Type B pancreatic cell (in vitro differentiated cells): Measurements from ENCODE around the gene QSOX1. TPM values are rescaled to one million over a fixed set of nuclear protein-coding genes. Genes with fewer than 3 reads are reported as not detected.

Experiments
- DNase-seq: peaks from one replicate; pipeline ENCODE4 v3.0.0; 2021; ENCODE audit warnings: mixed read lengths; ENCODE audit not compliant: unreplicated experiment; ENCODE audit errors: extremely low spot score
- H3K27ac Mint-ChIP-seq: 2 replicates; pipeline ENCODE4 v1.8.0; 2021; ENCODE audit warnings: mild to moderate bottlenecking, mixed read lengths
- H3K27me3 Mint-ChIP-seq: 2 replicates; pipeline ENCODE4 v1.8.0; 2021; ENCODE audit warnings: mixed read lengths
- H3K36me3 Mint-ChIP-seq: 2 replicates; pipeline ENCODE4 v1.8.0; 2021; ENCODE audit warnings: mixed read lengths
- H3K4me1 Mint-ChIP-seq: one replicate; pipeline ENCODE4 v1.8.0; 2021; ENCODE audit warnings: mixed read lengths; ENCODE audit not compliant: unreplicated experiment
- H3K4me3 Mint-ChIP-seq: 2 replicates; pipeline ENCODE4 v1.8.0; 2021; ENCODE audit warnings: mild to moderate bottlenecking, mixed read lengths
- H3K9me3 Mint-ChIP-seq: 2 replicates; pipeline ENCODE4 v1.8.0; 2021; ENCODE audit warnings: mixed read lengths
- total RNA-seq: library from RNA; stranded (reverse); gene quantifications from 2 replicates; pipeline ENCODE4 v1.2.1, GENCODE V29; 2021; ENCODE audit warnings: low replicate concordance
- TF ChIP-seq, protein P1 (sequence below): fragments of 200-600 bp; sonication (generic); conservative IDR thresholded peaks from 2 replicates; pipeline ENCODE4 v1.5.0; 2021; ENCODE audit warnings: antibody characterized with exemption, mild to moderate bottlenecking

QSOX1 gene
- total RNA-seq, 1 donor from 2014 or later, result 96.0 TPM

DNA sequence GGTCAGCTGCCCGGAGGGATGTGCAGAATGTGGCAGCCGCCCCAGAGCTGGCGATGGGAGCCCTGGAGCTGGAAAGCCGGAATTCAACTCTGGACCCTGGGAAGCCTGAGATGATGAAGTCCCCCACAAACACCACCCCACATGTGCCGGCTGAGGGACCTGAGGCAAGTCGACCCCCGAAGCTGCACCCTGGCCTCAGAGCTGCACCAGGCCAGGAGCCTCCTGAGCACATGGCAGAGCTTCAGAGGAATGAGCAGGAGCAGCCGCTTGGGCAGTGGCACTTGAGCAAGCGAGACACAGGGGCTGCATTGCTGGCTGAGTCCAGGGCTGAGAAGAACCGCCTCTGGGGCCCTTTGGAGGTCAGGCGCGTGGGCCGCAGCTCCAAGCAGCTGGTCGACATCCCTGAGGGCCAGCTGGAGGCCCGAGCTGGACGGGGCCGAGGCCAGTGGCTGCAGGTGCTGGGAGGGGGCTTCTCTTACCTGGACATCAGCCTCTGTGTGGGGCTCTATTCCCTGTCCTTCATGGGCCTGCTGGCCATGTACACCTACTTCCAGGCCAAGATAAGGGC is 41.9 kb downstream of the QSOX1 start:
- H3K9me3 Mint-ChIP-seq, result no peaks in the 10 kb centered on the region
- TF ChIP-seq, protein P1, sequence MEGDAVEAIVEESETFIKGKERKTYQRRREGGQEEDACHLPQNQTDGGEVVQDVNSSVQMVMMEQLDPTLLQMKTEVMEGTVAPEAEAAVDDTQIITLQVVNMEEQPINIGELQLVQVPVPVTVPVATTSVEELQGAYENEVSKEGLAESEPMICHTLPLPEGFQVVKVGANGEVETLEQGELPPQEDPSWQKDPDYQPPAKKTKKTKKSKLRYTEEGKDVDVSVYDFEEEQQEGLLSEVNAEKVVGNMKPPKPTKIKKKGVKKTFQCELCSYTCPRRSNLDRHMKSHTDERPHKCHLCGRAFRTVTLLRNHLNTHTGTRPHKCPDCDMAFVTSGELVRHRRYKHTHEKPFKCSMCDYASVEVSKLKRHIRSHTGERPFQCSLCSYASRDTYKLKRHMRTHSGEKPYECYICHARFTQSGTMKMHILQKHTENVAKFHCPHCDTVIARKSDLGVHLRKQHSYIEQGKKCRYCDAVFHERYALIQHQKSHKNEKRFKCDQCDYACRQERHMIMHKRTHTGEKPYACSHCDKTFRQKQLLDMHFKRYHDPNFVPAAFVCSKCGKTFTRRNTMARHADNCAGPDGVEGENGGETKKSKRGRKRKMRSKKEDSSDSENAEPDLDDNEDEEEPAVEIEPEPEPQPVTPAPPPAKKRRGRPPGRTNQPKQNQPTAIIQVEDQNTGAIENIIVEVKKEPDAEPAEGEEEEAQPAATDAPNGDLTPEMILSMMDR, result no peak
- peaks cover 5% of the 10 kb centered on the region for H3K4me1 Mint-ChIP-seq
- H3K4me3 Mint-ChIP-seq, result no peak overlapping the region
- peaks cover 17% of the 10 kb centered on the region for H3K36me3 Mint-ChIP-seq
- DNase-seq, result no peak
- no peak overlapping the region for H3K27ac Mint-ChIP-seq
- H3K27me3 Mint-ChIP-seq, result no peaks in the 10 kb centered on the region

- no peaks in the 10 kb centered on the region for H3K9me3 Mint-ChIP-seq
- H3K4me3 Mint-ChIP-seq, result no peak overlapping the region
- no peak for DNase-seq
- H3K27ac Mint-ChIP-seq, result no peak overlapping the region
- no peaks in the 10 kb centered on the region for H3K27me3 Mint-ChIP-seq
- H3K4me1 Mint-ChIP-seq, result peaks cover 5% of the 10 kb centered on the region
- TF ChIP-seq, protein P1, result no peak
- H3K36me3 Mint-ChIP-seq, result peaks cover 15% of the 10 kb centered on the region
These were observed 42.6 kb downstream of the QSOX1 start for GRCh38 chr1:180197231-180197630.

DNA sequence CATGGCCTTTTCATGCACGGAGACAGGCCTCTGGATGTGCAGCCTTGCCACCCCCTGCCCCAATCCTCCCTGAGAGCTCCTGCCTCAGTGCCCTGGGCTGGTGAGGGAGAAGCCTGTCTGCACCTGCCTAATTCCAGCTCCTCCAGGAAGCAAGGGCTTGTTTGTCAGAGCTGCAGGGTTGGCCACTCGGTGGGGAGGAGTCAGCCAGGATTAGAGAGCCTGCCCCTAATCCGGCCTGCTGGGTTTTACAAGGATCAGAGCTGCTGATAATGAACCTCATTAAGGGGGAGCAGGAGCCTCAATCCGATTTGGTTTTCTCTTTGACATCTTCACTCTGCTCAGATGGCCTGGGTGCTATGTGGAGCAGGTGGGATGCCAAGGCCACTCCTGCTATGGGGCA is 43.5 kb downstream of the QSOX1 start:
- Mint-ChIP-seq H3K4me1 (no peaks in the 10 kb centered on the region), H3K36me3 (peaks cover 6% of the 10 kb centered on the region), H3K27me3 (no peaks in the 10 kb centered on the region), H3K27ac (no peak overlapping the region), H3K4me3 (no peak overlapping the region), H3K9me3 (no peaks in the 10 kb centered on the region)
- DNase-seq, result no peak
- TF ChIP-seq, protein P1, result no peak

- H3K4me3 Mint-ChIP-seq, result no peak overlapping the region
- TF ChIP-seq, protein P1, result no peak
- H3K27ac Mint-ChIP-seq, result no peak overlapping the region
- peaks cover 6% of the 10 kb centered on the region for H3K36me3 Mint-ChIP-seq
- no peaks in the 10 kb centered on the region for H3K27me3 Mint-ChIP-seq
- H3K4me1 Mint-ChIP-seq, result no peaks in the 10 kb centered on the region
- no peak for DNase-seq
- no peaks in the 10 kb centered on the region for H3K9me3 Mint-ChIP-seq
These were observed 43.9 kb downstream of the QSOX1 start for GRCh38 chr1:180198611-180199010.

DNA sequence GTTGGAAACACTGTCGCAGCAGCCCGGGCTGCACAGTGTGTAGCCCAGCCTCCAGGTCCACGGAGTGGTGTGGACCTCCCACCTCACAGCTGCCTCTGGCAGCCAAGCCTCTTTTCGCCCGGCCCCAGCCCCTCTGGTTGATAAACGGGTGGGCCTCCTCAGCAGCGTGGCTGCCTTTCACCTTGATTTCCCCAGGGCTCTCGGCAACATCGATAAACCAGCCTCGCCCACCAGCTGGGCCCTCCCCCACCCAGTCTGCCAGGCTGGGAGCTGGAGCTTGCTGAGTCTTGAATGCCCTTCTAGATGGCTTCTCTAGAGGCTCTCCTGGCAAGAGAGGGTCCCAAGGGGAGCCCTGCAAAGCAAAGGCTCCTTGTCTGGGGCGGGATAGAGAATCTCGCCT is 44.3 kb downstream of the QSOX1 start:
- H3K9me3 Mint-ChIP-seq, result no peaks in the 10 kb centered on the region
- TF ChIP-seq, protein P1, result no peak
- no peak overlapping the region for H3K4me3 Mint-ChIP-seq
- no peak for DNase-seq
- peaks cover 6% of the 10 kb centered on the region for H3K36me3 Mint-ChIP-seq
- no peaks in the 10 kb centered on the region for H3K27me3 Mint-ChIP-seq
- H3K4me1 Mint-ChIP-seq, result no peaks in the 10 kb centered on the region
- H3K27ac Mint-ChIP-seq, result no peak overlapping the region
